H1 (cell line): ENCODE data around the gene RBFOX1. TPM values are rescaled to one million over a fixed set of nuclear protein-coding genes. Genes with fewer than 3 reads are reported as not detected.

ENCODE experiments used
- CTCF ChIA-PET: fragments of 300-600 bp; sonication (Branson Sonifier 250); formaldehyde crosslinking; loops from one replicate; lab custom pipeline; 2021; ENCODE audit not compliant: partially characterized antibody; lab: Charles Lee
- POLR2A ChIA-PET: fragments of 300-600 bp; sonication (Branson Sonifier 250); formaldehyde crosslinking; loops from one replicate; lab custom pipeline; 2021; ENCODE audit warnings: inconsistent platforms; ENCODE audit not compliant: partially characterized antibody; lab: Charles Lee
- DNase-seq, 2 experiments: peaks; one replicate each; pipeline versions ENCODE4 v3.0.0 to v3.0.0-alpha.2; 2010 to 2022; ENCODE audit warnings: low spot score in 2 of 2, low read depth in 1 of 2, mixed read lengths in 1 of 2
- FAIRE-seq: peaks from 2 replicates; lab custom pipeline; 2011; peaks lifted over from hg19 to GRCh38; lab: Jason Lieb, UNC
- H2AFZ ChIP-seq: 2 replicates; pipeline ENCODE4 v1.8.1; 2012; ENCODE audit warnings: low read length, inconsistent platforms
- H2AK5ac ChIP-seq: 2 replicates; pipeline ENCODE4 v1.6.1; 2013; ENCODE audit warnings: low read depth, low read length
- H2BK120ac ChIP-seq: replicated peaks from 2 replicates; pipeline ENCODE3; 2013; ENCODE audit warnings: low read depth, low read length, inconsistent platforms
- H2BK12ac ChIP-seq: 2 replicates; pipeline ENCODE4 v1.6.1; 2013; ENCODE audit warnings: low read depth, low read length
- H2BK15ac ChIP-seq: 2 replicates; pipeline ENCODE4 v1.6.1; 2013; ENCODE audit warnings: low read length
- H2BK20ac ChIP-seq: 2 replicates; pipeline ENCODE4 v1.6.1; 2013; ENCODE audit warnings: low read length
- H2BK5ac ChIP-seq: 2 replicates; pipeline ENCODE4 v1.6.1; 2013; ENCODE audit warnings: low read depth, low read length
- H3K14ac ChIP-seq: 2 replicates; pipeline ENCODE4 v1.6.1; 2013; ENCODE audit warnings: inconsistent platforms; ENCODE audit not compliant: insufficient read length
- H3K18ac ChIP-seq: 2 replicates; pipeline ENCODE4 v1.6.1; 2013; ENCODE audit warnings: low read length; ENCODE audit errors: extremely low read depth
- H3K23ac ChIP-seq: 2 replicates; pipeline ENCODE4 v1.6.1; 2013; ENCODE audit warnings: inconsistent platforms; ENCODE audit not compliant: insufficient read length
- H3K23me2 ChIP-seq: 2 replicates; pipeline ENCODE4 v1.6.1; 2013; ENCODE audit warnings: low read depth, low read length
- H3K27ac ChIP-seq: 2 replicates; pipeline ENCODE4 v1.6.1; 2011; ENCODE audit warnings: low read depth, low read length, inconsistent platforms
- H3K27me3 ChIP-seq, 4 experiments: replicated peaks in 1 of 4; 1 replicate in 1 of 4; 2 replicates in 3 of 4; pipeline versions ENCODE4 v1.6.1 to v1.8.1; 2011 to 2013; ENCODE audit warnings: low read length in 3 of 4, mild to moderate bottlenecking in 3 of 4, inconsistent platforms in 2 of 4, mixed read lengths in 2 of 4, moderate library complexity in 1 of 4; ENCODE audit not compliant: control insufficient read depth in 3 of 4, insufficient read depth in 3 of 4; ENCODE audit errors: extremely low read depth in 1 of 4
- H3K36me3 ChIP-seq, 4 experiments: 2 replicates each; pipeline versions ENCODE4 v1.6.1 to v1.8.1; 2011 to 2013; ENCODE audit warnings: mild to moderate bottlenecking in 4 of 4, low read length in 3 of 4, moderate library complexity in 2 of 4, control low read depth in 1 of 4, inconsistent platforms in 1 of 4; ENCODE audit not compliant: insufficient read depth in 4 of 4, control insufficient read depth in 2 of 4
- H3K4ac ChIP-seq: replicated peaks from 2 replicates; pipeline ENCODE3; 2013; ENCODE audit warnings: low read length, low read depth, mixed read lengths, inconsistent platforms; ENCODE audit not compliant: insufficient read length
- H3K4me1 ChIP-seq, 4 experiments: replicated peaks in 1 of 4; 1 replicate in 1 of 4; 2 replicates in 3 of 4; pipeline versions ENCODE4 v1.6.1 to v1.8.1; 2011 to 2013; ENCODE audit warnings: low read length in 3 of 4, inconsistent platforms in 2 of 4, mixed read lengths in 1 of 4; ENCODE audit not compliant: insufficient read depth in 4 of 4, control insufficient read depth in 3 of 4
- H3K4me2 ChIP-seq, 2 experiments: 2 replicates each; pipeline versions ENCODE4 v1.6.1 to v1.8.1; 2011 to 2013; ENCODE audit warnings: low read depth in 2 of 2, low read length in 2 of 2, control low read depth in 1 of 2, inconsistent platforms in 1 of 2, mild to moderate bottlenecking in 1 of 2; ENCODE audit not compliant: insufficient read depth in 1 of 2
- H3K4me3 ChIP-seq, 4 experiments: fragments of 200-600, 300-600 bp in 1 of 4; sonication (generic), shearing (Covaris generic), sonication (Bioruptor Twin) in 1 of 4; 2 replicates each; pipeline versions ENCODE4 v1.5.1 to v1.8.1; 2011 to 2016; ENCODE audit warnings: low read length in 4 of 4, low read depth in 3 of 4, control low read depth in 2 of 4, inconsistent platforms in 2 of 4, mild to moderate bottlenecking in 2 of 4, mixed read lengths in 1 of 4, moderate library complexity in 1 of 4; ENCODE audit not compliant: insufficient read depth in 2 of 4; ENCODE audit errors: extremely low read depth in 1 of 4
- H3K56ac ChIP-seq: replicated peaks from 2 replicates; pipeline ENCODE3; 2013; ENCODE audit warnings: low read depth, mild to moderate bottlenecking, mixed read lengths, low read length, inconsistent platforms; ENCODE audit not compliant: insufficient read length
- H3K79me1 ChIP-seq: 2 replicates; pipeline ENCODE4 v1.6.1; 2013; ENCODE audit warnings: low read depth, low read length, control low read depth
- H3K79me2 ChIP-seq, 2 experiments: 2 replicates each; pipeline versions ENCODE4 v1.6.1 to v1.8.1; 2012 to 2013; ENCODE audit warnings: low read length in 2 of 2, mild to moderate bottlenecking in 2 of 2, inconsistent platforms in 1 of 2; ENCODE audit not compliant: insufficient read depth in 2 of 2, control insufficient read depth in 1 of 2
- H3K9ac ChIP-seq, 4 experiments: replicated peaks in 1 of 4; 1 replicate in 1 of 4; 2 replicates in 3 of 4; pipeline versions ENCODE4 v1.6.1 to v1.8.1; 2011 to 2013; ENCODE audit warnings: low read depth in 3 of 4, low read length in 3 of 4, control low read depth in 2 of 4, mild to moderate bottlenecking in 2 of 4, moderate library complexity in 2 of 4, inconsistent platforms in 1 of 4; ENCODE audit errors: extremely low read depth in 1 of 4
- H3K9me3 ChIP-seq, 2 experiments: 2 replicates each; pipeline versions ENCODE4 v1.6.1 to v1.8.1; 2012 to 2013; ENCODE audit warnings: mild to moderate bottlenecking in 2 of 2, moderate library complexity in 2 of 2, control low read depth in 1 of 2, inconsistent platforms in 1 of 2, low read depth in 1 of 2, low read length in 1 of 2, mixed read lengths in 1 of 2; ENCODE audit not compliant: insufficient read depth in 2 of 2
- H4K20me1 ChIP-seq, 2 experiments: replicated peaks in 1 of 2; 2 replicates each; pipeline versions ENCODE3 to v1.8.1; 2011 to 2013; ENCODE audit warnings: inconsistent platforms in 2 of 2, low read length in 2 of 2, mild to moderate bottlenecking in 1 of 2; ENCODE audit not compliant: insufficient read depth in 2 of 2, control insufficient read depth in 1 of 2
- H4K5ac ChIP-seq: 2 replicates; pipeline ENCODE4 v1.6.1; 2013; ENCODE audit warnings: low read length, low read depth, mixed read lengths, inconsistent platforms; ENCODE audit not compliant: insufficient read length
- H4K8ac ChIP-seq: 2 replicates; pipeline ENCODE4 v1.8.0; 2013; ENCODE audit warnings: mild to moderate bottlenecking, moderate library complexity, low read length, inconsistent platforms; ENCODE audit not compliant: insufficient read depth; ENCODE audit errors: extremely low read depth
- H4K91ac ChIP-seq: replicated peaks from 2 replicates; pipeline ENCODE3; 2013; ENCODE audit warnings: low read length, mixed read lengths, inconsistent platforms; ENCODE audit not compliant: insufficient read length
- FOSL1 ChIP-seq: IDR thresholded peaks from 2 replicates; pipeline ENCODE4 v1.6.1; 2011; ENCODE audit warnings: mild to moderate bottlenecking, low read depth, low read length, moderate library complexity; ENCODE audit not compliant: insufficient read depth
- GABPA ChIP-seq: IDR thresholded peaks from 2 replicates; pipeline ENCODE4 v1.6.1; 2011; ENCODE audit warnings: mild to moderate bottlenecking, low read length, moderate library complexity, borderline replicate concordance; ENCODE audit not compliant: insufficient read depth
- SIX5 ChIP-seq: IDR thresholded peaks from 2 replicates; pipeline ENCODE4 v1.6.1; 2011; ENCODE audit warnings: mild to moderate bottlenecking, low read depth, low read length
- TAF7 ChIP-seq: optimal IDR thresholded peaks from 2 replicates; pipeline ENCODE3; 2011; ENCODE audit warnings: low read depth, mild to moderate bottlenecking, inconsistent platforms, low read length, moderate library complexity, borderline replicate concordance
- WGBS, 2 experiments: shearing (Covaris generic) in 1 of 2; methylation state at CpG; one replicate each; pipeline versions ENCODE4 v1.1.6 to v1.1.7; 2013 to 2015; ENCODE audit warnings: low lambda C conversion rate in 2 of 2, mixed read lengths in 2 of 2, inconsistent platforms in 1 of 2, low coverage in 1 of 2, missing lambda C conversion rate in 1 of 2; ENCODE audit not compliant: insufficient replicate concordance in 2 of 2, insufficient coverage in 1 of 2, insufficient read length in 1 of 2; ENCODE audit errors: extremely low coverage in 1 of 2, missing lambda C conversion rate in 1 of 2; 5-methylcytosine and 5-hydroxymethylcytosine counted together
- polyA plus RNA-seq, 7 experiments: library from polyadenylated mRNA; depleted of rRNA in 3 of 7; stranded (reverse) in 5 of 7; unstranded in 2 of 7; fragments of >200 nt in 5 of 7; fragments of 200-250 nt in 2 of 7; gene quantifications; 1 replicate in 5 of 7; 2 replicates in 1 of 7; 4 replicates in 1 of 7; pipeline versions ENCODE4 v1.2.1 to v1.2.3, GENCODE V29; 2011 to 2013; ENCODE audit warnings: missing spikeins in 2 of 7, mixed read lengths in 2 of 7
- total RNA-seq: library from RNA; stranded (reverse); fragmentation: NEBNext Ultra II Directional; extraction: Animal tissue kit (Norgen Biotek cat#: 25700); gene quantifications from 2 replicates; pipeline ENCODE4 v1.2.1, GENCODE V29; 2021

Gene RBFOX1
- total and polyA plus RNA-seq, 2 of the 8 experiments (the other 6 are each of a cell fraction or from before 2014, with no cell fraction given), result 1.7 to 2.8 TPM

DNA sequence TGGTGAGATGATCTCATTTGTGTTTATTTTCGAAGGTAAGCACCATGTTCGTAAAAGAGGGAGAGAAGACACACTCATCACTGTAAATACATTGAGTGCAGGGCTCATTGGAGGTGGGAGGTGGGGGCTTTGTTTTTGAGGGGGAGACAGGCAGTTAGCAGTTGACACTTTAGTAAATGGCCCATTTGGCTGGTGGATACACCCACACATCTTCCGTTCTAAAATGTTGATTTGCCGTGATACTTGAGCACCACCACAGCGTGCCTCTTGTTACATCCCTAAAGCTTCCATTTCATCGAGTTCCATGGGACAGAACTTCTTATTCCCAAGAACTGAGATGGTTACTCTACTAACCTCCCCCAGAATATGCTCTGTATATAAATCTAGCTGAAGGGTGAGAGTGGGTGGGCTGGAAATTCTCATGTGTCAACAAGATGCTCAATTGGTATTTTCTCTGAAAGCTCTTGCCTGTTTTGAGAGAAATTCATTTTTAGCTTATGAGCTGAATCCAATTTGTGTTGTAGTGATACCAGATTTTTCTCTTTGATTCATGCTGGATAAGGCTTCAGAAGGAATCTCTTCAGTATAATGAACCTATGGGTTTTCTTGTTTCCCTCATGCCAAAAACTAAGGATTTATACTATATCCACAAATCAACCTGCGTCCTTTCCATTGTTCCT lies 314.3 kb downstream of the RBFOX1 start:
- Histone ChIP-seq H3K4ac (no peak overlapping the region), H2BK12ac (no peak overlapping the region), H3K9ac (no peak overlapping the region), H4K20me1 (no peaks in the 10 kb centered on the region), H3K23me2 (no peaks in the 10 kb centered on the region), H3K23ac (no peak overlapping the region), H2BK120ac (no peak overlapping the region), H4K8ac (no peak overlapping the region), H3K56ac (no peak overlapping the region), H4K5ac (no peak overlapping the region), H3K9me3 (no peaks in the 10 kb centered on the region), H3K4me2 (no peak overlapping the region), H3K4me1 (peaks cover 2 to 11% (median 4%) of the 10 kb centered on the region in 4 experiments; a peak in 6 of 7 replicates), H2BK15ac (no peak overlapping the region), H3K14ac (no peak overlapping the region), H3K27me3 (no peaks in the 10 kb centered on the region; a peak in 1 of 7 replicates), H2BK5ac (no peak overlapping the region), H3K79me1 (no peaks in the 10 kb centered on the region), H2AK5ac (no peak overlapping the region), H3K18ac (no peak overlapping the region), H2BK20ac (no peak overlapping the region), H3K4me3 (no peak overlapping the region), H3K36me3 (no peaks in the 10 kb centered on the region), H2AFZ (no peak overlapping the region), H3K79me2 (no peaks in the 10 kb centered on the region), H3K27ac (no peak overlapping the region), H4K91ac (peak overlapping the region; percentile 55)
- CTCF ChIA-PET, result no interaction called here
- DNase-seq (no peak), FAIRE-seq (no peak)
- TF ChIP-seq SIX5 (no peak), GABPA (no peak), FOSL1 (no peak), TAF7 (no peak)
- POLR2A ChIA-PET, result no interaction called here
- WGBS, 2 experiments, result 92% methylated on average over 7 of the region's 7 CpGs; no CpG with 5 or more reads in 1 of the 2 experiments
